ENCODE data around the gene DIS3L2.
"Not testable (repeated sequence)": the region's sequence is repeated elsewhere in the genome, so short reads cannot be mapped to it uniquely, and the experiment has no call there.

DIS3L2 gene

GRCh38 chr2:232058063-232058877 lies 96.8 kb downstream of the DIS3L2 start:
- DNase-seq (ENCODE audit: low spot score), result no peak

- no peak for DNase-seq (ENCODE audit: low spot score)
Observed at GRCh38 chr2:232058931-232059330, 97.4 kb downstream of the DIS3L2 start.

GRCh38 chr2:232061265-232061664 lies 99.8 kb downstream of the DIS3L2 start:
- no peak for DNase-seq (ENCODE audit: low spot score)

- no peak for DNase-seq (ENCODE audit: low spot score)
Observed at GRCh38 chr2:232073026-232073425, 111.5 kb downstream of the DIS3L2 start.

- no peak for DNase-seq (ENCODE audit: low spot score)
Observed at GRCh38 chr2:232073699-232074098, 112.2 kb downstream of the DIS3L2 start.

- DNase-seq (ENCODE audit: low spot score), result no peak
Observed at GRCh38 chr2:232075080-232075479, 113.6 kb downstream of the DIS3L2 start.

- no peak for DNase-seq (ENCODE audit: low spot score)
Observed at GRCh38 chr2:232075859-232076258, 114.3 kb downstream of the DIS3L2 start.

- no peak for DNase-seq (ENCODE audit: low spot score)
Observed at GRCh38 chr2:232076272-232076671, 114.8 kb downstream of the DIS3L2 start.

- DNase-seq (ENCODE audit: low spot score), result no peak
Observed at GRCh38 chr2:232076736-232077135, 115.2 kb downstream of the DIS3L2 start.

- no peak for DNase-seq (ENCODE audit: low spot score)
Observed at GRCh38 chr2:232085164-232085563, 123.7 kb downstream of the DIS3L2 start.

- no peak for DNase-seq (ENCODE audit: low spot score)
Observed at GRCh38 chr2:232085826-232086425, 124.4 kb downstream of the DIS3L2 start.

GRCh38 chr2:232088771-232089170 lies 127.3 kb downstream of the DIS3L2 start:
- no peak for DNase-seq (ENCODE audit: low spot score)

GRCh38 chr2:232094201-232094600 lies 132.7 kb downstream of the DIS3L2 start:
- no peak for DNase-seq (ENCODE audit: low spot score)

GRCh38 chr2:232094883-232095282 lies 133.4 kb downstream of the DIS3L2 start:
- DNase-seq (ENCODE audit: low spot score), result no peak

GRCh38 chr2:232097260-232097659 lies 135.7 kb downstream of the DIS3L2 start:
- DNase-seq (ENCODE audit: low spot score), result no peak

GRCh38 chr2:232097758-232098157 lies 136.2 kb downstream of the DIS3L2 start:
- no peak for DNase-seq (ENCODE audit: low spot score)

GRCh38 chr2:232102380-232102779 lies 140.9 kb downstream of the DIS3L2 start:
- no peak for DNase-seq (ENCODE audit: low spot score)

GRCh38 chr2:232103140-232103737 lies 141.7 kb downstream of the DIS3L2 start:
- DNase-seq (ENCODE audit: low spot score), result no peak

GRCh38 chr2:232104076-232104646 lies 142.6 kb downstream of the DIS3L2 start:
- DNase-seq (ENCODE audit: low spot score), result no peak

GRCh38 chr2:232111551-232111950 lies 150.0 kb downstream of the DIS3L2 start:
- no peak for DNase-seq (ENCODE audit: low spot score)

- DNase-seq (ENCODE audit: low spot score), result no peak
Observed at GRCh38 chr2:232113821-232114220, 152.3 kb downstream of the DIS3L2 start.

GRCh38 chr2:232115728-232116361 lies 154.3 kb downstream of the DIS3L2 start:
- not testable (repeated sequence) for DNase-seq (ENCODE audit: low spot score)
